ELR (cell line): ENCODE data around the gene BRME1.
"Not testable (repeated sequence)": the region's sequence is repeated elsewhere in the genome, so short reads cannot be mapped to it uniquely, and the experiment has no call there.

Source experiments
- DNase-seq: peaks from one replicate; pipeline ENCODE4 v3.0.0-alpha.2; 2015; ENCODE audit warnings: low read depth

Gene BRME1

DNA sequence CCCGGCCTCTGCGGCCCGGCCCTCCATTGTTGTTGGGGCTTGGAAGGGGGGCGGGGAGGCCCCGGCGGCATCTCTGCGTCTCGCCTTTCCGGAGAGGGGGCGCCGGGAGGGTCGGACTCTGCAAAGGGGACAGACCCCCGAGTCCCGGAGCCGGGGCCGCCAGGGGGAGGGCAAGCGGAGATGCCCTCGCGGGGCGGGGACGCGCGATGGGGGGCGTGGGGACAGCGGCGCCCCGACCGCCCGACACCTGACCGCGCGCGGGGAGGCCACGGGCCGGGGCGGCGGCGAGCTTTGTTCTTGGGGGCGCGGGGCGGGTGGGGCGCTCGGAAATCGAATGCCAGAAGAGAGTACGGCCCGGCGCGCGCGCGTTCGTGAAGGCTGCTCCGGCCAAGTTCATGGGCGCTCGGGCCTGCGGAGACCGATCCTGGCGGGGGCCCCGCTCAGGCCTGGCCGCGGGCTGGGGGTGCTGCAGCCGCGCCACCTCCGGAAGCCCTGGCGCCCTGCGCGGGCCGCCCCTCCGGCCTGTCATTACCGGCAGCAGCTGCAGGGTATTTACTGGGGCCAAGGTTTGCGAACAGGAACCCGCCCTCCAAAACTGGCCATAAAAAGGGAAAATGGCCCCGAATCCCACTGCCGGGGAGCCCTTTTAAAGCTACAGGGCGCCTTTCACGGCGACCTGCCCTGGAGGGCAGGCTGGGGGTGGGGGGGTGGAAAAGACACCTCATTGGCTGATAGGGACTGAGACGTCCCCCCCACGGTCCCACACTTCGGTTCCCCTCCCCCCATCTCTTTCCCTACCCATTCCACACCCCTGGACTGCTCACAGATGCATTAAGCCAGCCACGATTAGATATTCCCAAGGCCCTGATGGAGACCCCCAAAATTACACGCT is 40.1 kb downstream of the BRME1 start:
- no peak for DNase-seq

DNA sequence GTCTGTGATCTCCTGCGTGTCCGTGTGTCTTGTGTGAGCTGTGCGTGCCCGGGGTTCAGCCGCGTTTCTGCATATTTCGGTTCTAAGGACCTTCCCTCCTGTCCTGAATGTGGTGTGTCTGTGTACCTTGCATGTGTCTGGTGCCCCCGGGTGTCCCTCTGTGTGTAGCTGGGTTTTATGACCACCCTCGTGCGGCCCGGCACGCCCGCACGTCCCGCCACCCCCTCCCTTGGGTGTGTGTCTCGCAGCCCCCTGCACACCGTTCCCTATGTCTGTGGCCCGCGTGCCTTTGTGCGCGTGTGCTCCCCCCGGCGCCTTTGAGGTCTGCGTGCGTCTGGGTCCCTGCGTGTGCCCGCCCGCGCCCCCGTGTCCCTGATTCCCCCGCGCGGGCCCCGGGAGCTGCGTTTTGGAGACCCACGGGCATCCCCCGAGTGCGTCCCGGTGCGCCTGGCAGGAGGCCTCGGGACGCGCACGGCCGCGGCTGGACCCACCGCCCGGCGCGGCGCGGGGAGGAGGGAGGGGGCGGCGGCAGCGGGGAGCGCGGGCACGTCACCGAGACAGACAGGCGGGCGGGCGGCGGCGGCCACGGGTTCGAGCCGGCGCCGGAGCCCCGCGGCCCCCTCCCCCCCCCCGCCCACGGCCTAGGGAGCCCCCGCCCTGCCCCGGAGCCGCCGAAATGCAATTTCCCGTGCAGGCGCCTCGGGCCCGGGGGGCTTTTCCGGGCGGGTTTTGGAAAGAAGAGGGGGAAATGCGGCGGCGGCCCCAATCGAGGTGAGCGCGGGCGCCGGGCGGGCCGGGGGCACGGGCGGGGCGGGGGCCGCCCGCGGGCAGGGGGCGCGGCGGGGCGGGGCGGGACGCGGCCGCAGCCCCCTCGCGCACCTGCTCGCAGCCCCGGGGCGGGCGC is 41.0 kb downstream of the BRME1 start:
- DNase-seq = no peak

DNA sequence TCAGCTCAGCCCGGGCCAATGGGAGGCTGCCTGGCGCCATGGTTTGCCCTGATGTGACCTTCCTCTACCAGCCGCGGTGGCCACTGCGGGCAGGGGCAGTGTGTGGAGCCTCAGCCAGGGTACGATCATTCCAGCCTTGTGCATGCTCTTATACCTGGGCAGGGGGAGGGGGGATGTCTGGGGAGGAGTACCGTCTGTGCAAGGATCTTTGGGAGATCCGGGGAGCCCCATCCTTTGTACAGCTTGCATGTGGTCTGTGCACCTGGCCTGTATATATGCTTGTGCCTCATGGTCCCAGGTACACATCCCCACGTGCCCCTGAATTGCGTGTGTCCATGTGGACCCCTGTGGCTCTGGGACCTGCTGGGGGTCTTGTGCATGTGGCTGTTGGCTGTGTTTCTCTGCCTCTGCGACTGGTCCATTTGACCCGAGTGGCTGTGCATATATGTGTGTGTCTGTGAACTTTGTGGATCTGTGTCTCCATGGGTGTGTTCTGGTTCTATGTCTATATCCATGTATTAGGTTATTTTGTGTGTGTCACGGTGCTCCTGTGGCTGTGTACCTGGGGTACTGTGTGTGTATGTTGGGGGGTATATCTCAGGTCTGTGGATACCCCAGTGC is 41.8 kb downstream of the BRME1 start:
- no peak for DNase-seq

DNA sequence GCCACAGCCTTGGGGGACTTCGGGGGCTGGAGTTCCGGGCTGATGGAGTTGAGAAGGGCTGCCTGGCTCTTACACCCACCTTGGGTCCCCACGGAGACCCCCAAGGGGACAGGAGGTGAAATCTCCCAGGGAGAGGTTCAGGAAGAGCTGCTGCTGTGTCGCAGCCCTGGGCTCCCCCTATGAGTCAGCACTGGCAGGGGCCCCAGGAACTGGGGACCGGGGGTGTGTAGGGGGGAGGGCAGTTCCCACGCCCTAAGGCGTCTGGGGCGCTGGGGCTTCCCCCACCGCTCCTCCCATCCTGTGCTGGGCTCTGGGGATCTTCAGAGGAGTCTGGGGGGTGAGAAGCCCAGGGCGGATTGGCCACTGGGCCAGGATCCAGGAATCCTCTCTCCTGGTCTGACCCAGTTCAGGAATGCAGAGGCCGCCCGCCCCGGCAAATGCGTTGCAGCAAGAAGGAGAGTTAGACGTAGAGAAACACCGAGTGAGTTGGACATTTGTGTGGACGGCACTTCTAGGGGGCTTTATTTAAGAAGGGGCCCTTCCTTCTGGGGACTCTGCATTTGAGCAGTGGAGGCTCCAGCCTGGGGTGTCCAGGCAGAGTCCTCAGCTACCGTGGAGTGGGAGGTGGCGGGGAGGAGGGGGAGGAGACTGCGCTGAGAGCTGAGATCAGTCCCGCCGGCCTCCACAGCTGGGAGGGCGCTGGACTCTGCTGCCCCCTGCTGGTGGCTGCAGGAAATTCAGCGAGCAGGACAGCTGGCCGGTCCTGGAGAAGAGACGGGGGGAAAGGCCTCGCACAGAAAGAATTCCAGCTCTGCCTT is 44.0 kb downstream of the BRME1 start:
- peak; percentile 92 for DNase-seq

DNA sequence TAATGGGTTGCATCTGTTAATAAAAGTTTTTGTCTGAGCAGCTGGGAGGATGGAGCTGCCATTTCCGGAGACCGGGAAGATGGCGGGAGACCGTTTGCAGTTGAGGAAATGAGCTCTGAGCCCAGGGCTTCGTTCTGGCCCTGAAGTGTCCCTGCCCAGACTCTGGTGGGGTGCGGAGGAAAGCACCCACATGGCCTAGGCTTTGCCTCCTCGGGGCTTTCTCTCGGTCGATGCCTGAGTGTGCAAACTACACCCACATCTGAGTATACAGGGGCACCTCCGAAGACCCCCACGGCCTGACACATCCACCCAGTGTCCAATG is 44.6 kb downstream of the BRME1 start:
- no peak for DNase-seq

DNA sequence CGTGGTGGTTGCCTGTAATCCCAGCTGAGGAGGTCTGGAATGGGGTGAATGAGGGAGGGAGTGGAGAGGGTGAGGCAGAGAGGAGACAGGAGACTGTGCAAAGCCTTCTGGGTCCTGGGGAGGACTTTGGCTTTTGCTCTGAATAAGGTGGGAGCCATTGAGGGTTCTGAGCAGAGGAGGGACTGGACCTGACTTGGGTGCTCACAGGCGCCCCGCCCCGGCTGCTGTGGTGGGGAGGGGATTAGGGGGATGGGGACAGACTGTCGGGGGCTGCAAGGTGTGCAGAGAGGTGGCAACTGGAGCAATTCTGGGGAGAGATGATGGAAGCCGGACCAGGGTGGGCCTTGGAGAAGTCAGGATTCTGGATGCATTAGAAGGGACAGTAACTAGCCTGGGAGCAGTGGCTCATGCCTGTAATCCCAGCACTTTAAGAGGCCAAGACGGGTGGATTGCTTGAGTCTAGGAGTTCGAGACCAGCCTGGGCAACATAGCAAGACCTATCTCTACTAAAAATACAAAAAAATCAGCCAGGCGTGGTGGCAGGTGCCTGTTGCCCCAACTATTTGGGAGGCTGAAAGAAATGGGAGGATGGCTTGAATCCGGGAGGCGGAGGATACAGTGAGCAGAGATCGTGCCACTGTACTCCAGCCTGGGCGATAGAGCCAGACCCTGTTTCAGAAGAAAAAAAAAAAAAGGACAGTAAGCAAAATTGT is 45.1 kb downstream of the BRME1 start:
- no peak for DNase-seq

DNA sequence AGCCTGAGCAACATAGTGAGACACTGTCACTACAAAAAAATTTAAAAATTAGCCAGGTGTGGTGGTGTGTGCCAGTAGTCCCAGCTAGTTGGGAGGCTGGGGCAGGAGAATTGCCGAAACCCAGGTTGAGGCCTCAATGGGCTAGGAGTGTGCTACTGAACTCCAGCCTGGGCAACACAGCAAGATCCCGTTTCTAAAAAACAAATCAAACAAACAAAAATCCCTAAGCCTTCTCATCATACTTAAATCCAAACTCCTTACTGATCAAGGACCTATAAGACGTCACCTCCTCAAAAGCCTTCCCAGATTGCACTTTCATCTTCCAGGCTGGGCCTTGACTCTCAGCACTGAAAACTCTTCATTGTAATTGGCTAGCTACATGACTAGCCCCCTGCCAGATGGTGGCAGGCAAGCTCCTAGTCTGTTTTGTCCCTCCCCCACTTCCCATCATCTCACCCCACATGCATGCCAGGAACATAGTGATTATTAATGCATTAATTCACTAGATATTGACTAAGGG is 46.5 kb downstream of the BRME1 start:
- DNase-seq = peak; percentile 67

DNA sequence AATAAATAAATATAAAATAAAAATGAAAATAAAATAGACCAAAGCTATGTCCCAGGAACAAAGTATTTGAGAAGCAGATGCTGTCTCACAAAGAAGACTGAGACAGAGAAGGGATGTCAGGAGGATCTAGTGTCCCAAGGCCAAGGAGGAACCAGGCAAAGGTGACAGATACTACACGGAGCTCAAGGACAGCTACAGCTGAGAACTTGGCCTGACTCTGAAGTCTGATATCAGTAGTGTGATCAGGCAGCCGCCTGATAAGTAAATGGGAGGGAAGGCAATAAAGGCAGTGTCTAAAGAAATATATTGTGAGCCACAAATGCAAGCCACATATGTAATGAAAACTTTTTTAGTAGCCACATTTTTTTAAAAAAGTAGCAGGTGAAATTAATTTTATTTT is 49.4 kb downstream of the BRME1 start:
- DNase-seq = no peak

DNA sequence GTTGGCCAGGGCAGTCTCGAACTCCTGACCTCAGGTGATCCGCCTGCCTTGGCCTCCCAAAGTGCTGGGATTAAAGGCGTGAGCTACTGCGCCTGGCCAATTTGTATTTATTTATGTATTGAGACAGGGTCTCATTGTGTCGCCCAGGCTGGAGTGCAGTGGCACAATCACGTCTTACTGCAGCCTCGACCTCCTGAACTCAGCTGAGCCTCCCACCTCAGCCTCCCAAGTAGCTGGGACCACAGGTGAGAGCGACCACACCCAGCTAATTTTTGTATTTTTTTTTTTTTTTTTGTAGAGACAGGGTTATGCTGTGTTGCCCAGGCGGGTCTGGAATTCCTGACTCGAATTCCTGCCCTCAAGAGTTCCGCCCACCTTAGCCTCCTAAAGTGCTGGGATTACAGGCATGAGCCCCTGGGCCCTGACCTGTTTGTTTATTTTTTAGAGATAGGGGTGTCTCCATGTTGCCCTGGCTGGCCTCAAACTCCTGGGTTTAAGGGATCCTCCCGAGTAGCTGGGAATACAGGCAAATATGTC is 53.7 kb downstream of the BRME1 start:
- DNase-seq = not testable (repeated sequence)

DNA sequence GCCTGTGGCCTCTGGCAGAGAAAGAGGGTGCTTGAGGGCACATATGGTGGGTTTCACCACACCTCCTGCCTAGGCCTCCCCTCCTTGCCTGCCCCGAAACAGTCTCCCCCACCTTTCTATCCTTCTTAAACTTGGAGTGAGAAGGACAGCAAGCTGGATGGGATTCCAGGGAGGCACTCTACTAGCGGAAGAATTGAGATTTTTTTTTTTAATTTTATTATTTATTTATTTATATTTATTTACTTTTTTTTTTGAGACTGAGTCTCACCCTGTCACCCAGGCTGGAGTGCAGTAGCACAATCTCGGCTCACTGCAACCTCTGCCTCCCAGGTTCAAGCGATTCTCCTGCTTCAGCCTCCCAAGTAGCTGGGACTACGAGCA is 54.2 kb downstream of the BRME1 start:
- DNase-seq = not testable (repeated sequence)

DNA sequence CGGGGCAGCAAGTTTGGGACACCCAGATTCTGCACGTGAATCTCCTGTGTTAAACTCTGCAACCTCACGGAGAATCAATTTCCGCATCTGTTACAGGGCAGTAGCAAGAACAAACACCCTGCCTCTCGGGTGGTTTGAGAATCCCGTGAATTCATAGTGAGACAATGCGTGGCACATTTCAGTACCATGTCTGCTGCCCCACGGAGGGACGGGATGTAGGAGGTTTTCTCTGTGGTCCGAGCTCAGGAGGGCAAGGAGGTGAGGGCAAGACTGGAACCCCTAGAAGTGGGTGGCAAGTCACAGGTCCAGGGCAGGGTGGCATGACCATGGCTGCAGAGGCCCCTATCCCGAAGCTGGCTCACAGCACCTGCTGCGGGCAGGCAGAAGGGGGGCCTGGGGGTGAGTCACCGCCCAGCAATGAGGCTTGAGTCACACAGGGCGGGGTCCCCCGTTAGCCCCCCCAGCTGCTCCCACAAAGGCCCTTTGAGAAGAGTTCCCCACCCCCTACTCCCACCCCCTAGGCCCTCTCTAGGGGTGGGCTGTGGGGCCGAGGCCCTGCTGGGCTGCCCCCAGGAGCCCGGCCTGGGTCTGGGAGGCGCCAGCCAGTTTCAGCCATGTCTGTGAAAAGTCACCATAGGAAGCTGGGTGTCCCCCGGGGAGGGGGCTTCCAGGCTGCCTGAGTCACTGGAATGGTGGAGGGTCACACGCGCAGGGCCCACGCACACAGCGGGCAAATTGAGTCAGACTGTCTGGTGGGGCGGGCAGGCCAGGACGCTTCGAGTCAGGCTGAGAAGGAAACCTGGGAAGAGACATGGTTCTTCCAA is 54.8 kb downstream of the BRME1 start:
- DNase-seq = peak; percentile 98

DNA sequence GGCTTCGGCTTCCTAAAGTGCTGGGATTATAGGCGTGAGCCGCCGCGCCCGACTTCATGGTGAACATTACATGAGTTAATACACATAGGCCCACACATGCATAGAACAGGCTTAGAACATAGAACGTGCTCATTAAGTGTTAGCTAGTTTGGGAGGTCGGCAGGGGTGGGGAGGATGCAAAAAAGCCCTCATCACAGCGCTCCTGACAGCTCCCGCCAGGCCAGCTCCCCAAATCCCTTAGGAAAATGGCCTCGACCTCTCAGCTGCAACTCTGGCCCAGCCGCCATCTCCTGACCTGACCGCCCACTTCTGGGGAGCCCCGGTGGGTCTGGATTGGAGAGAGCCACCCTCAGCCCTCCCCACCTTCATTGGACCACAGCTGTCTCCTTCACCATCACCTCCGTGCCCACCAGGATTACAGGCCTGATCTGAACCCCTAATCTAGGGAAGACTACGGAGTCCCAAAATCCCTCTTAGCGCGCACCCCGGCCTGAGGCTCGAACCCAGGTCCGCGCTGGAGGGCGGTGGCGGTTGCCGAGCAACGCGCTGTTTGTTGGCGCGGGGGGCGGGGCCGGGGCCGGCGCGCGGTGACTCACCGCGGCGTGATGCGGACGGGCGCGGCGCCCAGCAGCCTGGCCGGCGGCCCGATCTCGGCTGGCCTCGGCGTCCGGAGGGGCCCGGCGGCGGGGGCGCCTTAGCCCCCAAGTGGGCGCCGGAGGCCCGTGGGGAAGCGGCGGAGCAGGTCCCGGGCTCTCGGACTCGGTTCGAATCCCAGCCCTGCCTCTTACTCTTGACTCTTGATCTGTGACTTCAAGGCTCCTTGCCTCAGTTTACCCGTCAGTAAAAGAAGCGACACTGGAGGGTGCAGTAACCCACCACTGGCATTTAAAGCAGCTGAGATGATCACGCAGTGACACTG is 55.7 kb downstream of the BRME1 start:
- peak; percentile 84 for DNase-seq

DNA sequence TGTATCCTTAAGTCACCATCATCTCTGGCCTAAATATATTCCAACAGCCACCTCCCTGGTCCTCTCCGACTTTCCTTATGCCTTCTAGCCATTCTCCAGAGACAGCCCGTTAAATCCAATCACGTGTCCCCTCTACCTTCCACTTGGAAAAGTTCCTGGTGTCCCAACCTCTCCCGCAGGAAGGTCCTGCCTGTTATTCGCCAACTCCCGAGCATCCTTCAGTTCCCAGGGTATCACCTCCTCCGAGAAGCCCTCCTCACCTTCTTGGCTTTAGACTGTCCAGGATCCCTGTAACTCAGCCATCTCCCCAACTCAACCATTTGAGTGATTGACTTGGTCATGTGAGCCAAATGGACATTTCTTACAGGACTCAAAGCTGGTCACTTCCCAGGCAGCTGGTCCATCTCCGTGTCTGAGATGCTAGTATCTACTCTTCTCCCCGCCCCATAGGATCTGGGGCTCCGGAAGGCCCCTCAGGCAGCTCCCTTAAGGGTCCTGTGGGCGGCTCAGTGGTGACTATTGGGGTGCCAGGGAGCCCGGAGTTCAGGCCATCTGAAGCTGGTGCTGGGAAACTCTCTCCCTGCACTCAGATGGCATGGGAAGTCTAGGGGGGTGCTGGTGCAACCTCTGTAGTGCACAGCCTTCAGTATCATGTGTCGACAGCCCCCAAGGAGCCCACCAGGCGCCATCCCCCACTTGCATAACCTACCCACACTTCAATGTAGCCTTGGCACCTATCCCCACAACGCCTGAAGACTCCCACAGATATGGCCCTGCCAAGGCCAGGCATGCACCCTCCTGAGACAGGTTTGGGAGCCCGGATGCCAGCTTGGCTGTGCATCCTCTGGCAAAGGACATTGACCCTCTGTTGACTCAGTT is 56.9 kb downstream of the BRME1 start:
- no peak for DNase-seq

DNA sequence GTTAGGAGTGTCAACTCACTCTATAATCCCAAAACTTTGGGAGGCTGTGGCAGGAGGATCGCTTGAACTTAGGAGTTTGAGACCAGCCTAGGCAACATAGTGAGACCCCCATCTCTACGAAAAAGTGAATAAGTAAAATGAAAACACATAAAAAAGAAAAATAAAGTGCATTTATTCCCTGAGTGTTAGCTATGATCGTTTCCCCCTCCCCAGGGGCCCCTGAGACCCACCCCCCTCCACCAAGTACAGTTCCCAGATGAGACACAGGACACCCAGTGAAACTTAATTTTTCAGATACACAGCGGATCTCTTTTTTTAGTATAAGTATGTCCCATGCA is 57.6 kb downstream of the BRME1 start:
- no peak for DNase-seq

DNA sequence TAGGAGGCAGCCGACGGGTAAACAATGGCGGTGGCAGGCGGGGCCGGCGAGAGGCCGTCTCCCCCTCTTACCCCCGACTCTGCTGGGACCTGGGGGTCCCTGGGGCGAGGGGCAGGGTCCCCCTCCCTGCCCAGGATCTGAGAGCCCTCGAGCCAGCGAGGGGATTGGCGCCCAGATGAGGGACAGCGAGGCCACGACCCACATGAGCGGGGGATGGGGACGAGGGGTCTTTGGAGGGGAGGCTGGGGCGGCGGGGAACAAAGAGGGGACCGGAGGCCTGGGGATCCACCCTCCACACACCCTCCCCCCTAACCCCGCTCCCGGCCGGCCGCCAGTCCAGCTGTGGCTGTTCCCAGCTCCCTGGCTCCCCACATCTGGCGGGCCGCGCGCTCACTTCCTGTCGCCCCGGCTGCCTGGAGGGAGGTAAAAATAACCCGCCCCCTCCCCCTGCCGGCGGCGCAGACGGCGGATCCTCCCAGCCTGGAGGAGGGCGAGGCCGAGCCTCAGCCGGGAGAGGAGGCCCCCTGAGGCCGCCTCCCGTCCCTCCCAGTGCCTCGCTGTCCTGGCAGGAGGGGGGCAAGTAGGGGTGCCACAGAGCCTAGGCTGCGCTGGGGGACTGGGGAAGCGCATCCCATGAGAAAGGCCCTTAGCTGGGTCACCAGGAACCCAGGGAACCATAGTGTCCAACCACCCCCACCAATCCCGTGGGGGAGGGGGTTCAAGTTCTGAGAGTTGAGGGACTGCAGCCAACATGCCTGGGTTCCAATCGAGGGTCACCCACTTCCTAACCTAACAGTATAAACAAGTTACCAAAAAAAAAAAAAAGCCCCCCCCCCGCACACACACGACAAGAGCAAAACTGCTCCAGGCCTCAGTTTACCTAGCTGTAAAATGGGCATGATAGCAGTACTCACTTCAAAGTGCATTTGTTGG is 58.2 kb downstream of the BRME1 start:
- peak; percentile 95 for DNase-seq

DNA sequence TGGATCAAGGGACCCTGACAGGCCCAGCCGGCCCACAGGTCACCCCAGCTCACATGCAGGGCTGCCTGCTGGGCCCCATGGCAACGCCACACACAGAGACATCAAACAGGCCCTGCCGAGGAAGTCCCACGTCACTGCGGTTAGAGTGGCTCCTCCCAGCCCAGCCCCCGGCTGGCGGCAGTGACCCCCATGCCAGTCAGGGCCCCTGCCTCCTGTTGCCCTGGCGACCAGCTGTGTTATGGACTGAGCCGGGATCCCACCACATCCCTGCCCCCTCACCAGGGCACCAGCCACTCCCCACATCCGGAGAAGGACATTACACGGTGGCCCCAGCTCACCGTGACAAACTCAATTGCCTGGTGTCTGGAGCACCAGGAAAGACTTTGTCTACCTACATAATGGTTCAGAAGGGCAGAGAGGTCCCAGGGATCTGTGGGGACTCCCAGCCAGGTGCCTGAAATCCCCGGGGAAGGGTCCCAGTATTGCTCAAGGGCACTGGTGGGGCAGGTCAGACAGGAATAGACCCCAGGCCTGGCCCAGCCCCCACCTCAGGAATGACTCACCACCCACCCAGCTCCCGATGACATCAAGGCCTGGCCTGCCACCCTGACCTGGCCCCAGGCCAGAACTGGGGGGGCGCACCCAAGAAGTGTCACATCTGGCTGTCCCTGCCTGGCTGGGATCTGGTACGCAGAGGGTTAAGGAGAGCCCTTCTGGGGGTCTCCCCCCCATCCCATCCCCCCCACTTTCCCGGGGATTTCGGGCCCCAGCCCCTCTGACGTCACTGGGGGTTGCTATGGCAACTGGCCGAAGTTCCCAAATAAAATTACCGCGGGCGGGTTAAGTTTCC is 59.1 kb downstream of the BRME1 start:
- DNase-seq = peak; percentile 95
